Ureter (tissue), 1 donor: ENCODE measurements around the gene LMF2. TPM values are rescaled to one million over a fixed set of nuclear protein-coding genes. Genes with fewer than 3 reads are reported as not detected.

Source experiments
- DNase-seq: peaks from one replicate; pipeline ENCODE4 v3.0.0-alpha.2; 2020; ENCODE audit warnings: low spot score
- total RNA-seq: library from RNA; stranded (reverse); gene quantifications from one replicate; pipeline ENCODE4 v1.2.4, GENCODE V29; 2023
- donor health status: DM: yes; HTN: yes; CAD: no.

The LMF2 gene
- total RNA-seq, 1 donor from 2014 or later, result 63.6 TPM

GRCh38 chr22:50503475-50504145 is 3.9 kb downstream of the LMF2 start:
- no peak for DNase-seq

- no peak for DNase-seq
Observed at GRCh38 chr22:50502628-50503474, 4.7 kb downstream of the LMF2 start.

- no peak for DNase-seq
Observed at GRCh38 chr22:50502096-50502495, 5.4 kb downstream of the LMF2 start.

GRCh38 chr22:50500452-50500851 is 7.0 kb downstream of the LMF2 start:
- DNase-seq, result no peak

GRCh38 chr22:50498322-50498890 is 9.1 kb downstream of the LMF2 start:
- DNase-seq, result no peak

- DNase-seq, result no peak
Observed at GRCh38 chr22:50497093-50497492, 10.4 kb downstream of the LMF2 start.

GRCh38 chr22:50490531-50491308 is 16.8 kb downstream of the LMF2 start:
- no peak for DNase-seq

GRCh38 chr22:50489363-50490243 is 17.9 kb downstream of the LMF2 start:
- no peak for DNase-seq

GRCh38 chr22:50488886-50489285 is 18.6 kb downstream of the LMF2 start:
- no peak for DNase-seq

GRCh38 chr22:50488006-50488677 is 19.4 kb downstream of the LMF2 start:
- no peak for DNase-seq

GRCh38 chr22:50487290-50488005 is 20.1 kb downstream of the LMF2 start:
- no peak for DNase-seq

- no peak for DNase-seq
Observed at GRCh38 chr22:50486561-50487289, 20.8 kb downstream of the LMF2 start, which contains the start of gene MIOX. TSS of gene MIOX (plus strand) at chr22:50486859. CDS start at chr22:50486898, 39 bp downstream.

GRCh38 chr22:50485221-50486131 is 22.0 kb downstream of the LMF2 start:
- no peak for DNase-seq

GRCh38 chr22:50483977-50484853 is 23.3 kb downstream of the LMF2 start:
- no peak for DNase-seq

- DNase-seq, result no peak
Observed at GRCh38 chr22:50483556-50483955, 23.9 kb downstream of the LMF2 start.

- no peak for DNase-seq
Observed at GRCh38 chr22:50483106-50483505, 24.4 kb downstream of the LMF2 start.
